HG03378 (cell line): ENCODE results near the gene KCTD1.
"Not testable (repeated sequence)": the region's sequence is repeated elsewhere in the genome, so short reads cannot be mapped to it uniquely, and the experiment has no call there.

Experiments
- ATAC-seq: cut with Tn5 transposase; IDR thresholded peaks from one replicate; pipeline ENCODE4 v1.9.1; 2021; ENCODE audit warnings: mild to moderate bottlenecking, moderate library complexity; ENCODE audit not compliant: unreplicated experiment

Gene KCTD1

DNA sequence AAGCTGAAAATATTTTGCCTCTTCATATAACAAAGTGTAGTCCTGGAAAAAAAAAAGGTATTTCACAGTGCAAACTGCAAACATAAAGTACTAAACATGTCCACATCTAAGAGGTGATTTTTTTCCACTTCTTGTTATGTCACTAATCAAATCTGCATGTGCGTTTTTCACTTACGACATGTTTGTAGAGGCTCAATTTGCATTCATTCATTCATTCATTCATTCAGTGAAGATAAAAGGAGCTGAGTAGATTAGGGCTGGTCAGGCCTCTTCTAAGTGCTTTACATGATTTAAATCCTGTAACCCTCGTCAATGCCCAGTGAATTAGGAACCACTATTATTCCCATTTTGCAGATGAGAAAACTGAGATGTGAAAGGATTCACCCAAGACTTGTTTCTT is 88.5 kb downstream of the KCTD1 start:
- no peak for ATAC-seq

- ATAC-seq, result no peak
Measured at GRCh38 chr18:26459340-26459739, 89.0 kb downstream of the KCTD1 start.

GRCh38 chr18:26458526-26459232 is 89.7 kb downstream of the KCTD1 start:
- ATAC-seq, result peak; percentile 67

DNA sequence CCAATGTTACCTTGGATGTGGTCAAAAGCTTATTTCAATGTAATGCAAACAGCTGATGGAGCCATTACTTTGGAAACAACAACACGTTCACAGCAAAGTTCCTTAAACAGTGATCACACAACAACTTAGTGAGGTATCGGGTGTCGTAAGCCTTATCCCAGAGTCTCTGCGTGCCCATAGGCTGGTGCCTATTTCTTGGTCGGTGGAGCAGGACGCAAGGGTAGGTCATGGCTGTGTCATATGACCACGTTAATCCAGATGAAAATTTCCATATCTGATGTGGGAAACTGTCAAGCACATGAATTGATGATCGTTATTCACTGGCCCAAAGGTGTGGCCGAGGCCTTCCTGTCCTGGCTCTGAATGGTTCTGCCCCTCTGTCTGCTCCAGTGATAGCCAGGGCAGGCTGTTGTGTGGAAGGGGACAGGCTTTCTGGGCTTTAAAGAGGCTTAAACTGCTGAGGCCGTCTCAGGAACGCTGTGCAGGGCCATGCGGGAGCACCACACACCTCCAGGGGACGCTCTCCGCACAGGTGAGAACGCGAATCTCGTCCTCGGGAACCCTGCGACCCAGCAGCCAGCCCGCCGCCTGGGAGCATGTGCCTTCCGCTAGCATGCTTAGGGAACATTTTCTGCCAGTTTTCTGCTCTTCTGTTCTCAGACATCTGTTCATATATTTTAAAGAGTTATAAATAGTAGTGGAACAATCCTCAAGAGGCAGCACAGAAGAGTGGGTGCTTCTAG is 90.6 kb downstream of the KCTD1 start:
- no peak for ATAC-seq

DNA sequence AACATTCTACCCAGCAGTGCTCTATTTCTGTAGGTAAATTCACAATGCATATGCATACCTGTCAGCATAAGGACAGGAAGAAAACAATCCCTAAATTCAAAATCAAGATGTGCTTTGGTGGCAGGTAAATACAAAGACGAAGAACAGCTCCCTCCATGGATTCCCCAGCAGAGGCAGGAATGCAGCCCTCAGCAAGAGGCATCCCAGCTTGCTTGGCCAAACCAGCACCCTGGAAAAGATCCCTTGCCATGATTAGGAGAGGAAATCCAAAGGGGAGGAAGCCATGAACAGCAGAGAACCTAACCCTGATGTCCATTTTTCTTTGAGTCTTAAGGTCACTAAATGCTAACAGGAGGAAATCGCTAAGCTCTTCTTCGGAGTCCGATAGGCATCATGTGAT is 91.2 kb downstream of the KCTD1 start:
- ATAC-seq, result no peak

DNA sequence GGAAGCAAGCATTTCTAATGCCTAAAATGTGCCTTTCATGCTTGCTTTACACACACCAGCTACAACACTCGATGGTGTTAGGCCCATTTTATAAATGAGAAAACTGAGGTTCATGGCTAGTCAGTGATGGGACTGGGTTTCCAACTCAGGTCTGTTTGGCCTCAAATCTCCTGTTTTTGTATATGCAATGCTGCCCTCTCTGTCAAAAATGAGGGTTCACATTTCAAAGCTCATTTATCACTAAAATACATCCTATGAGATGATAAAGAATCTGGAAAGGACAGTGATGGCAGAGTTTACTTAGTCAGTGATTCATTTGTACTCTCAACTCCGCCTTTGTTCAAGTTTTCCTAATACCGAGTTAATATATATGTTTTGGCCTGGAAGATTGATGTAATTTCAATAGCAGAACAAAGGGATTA is 92.3 kb downstream of the KCTD1 start:
- ATAC-seq, result no peak

- no peak for ATAC-seq
Measured at GRCh38 chr18:26455639-26456038, 92.7 kb downstream of the KCTD1 start.

DNA sequence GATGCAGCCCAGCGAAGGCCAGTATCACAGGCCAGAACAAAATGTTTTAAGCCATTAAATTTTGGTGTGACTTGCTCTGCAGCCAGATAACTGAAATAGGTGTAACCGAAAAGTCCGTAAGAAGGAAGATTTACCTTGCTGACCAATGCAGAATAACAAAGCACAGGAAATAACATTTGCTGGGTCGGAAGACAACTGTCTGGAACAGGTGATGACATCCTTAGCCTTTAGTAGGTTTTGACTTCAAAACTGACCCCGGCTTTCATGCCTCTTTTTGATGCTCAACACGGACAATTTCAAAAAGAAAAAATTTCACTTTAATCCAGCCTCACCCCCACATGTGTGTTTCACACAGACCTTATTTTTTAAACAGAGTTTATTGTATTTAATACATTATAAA is 93.7 kb downstream of the KCTD1 start:
- no peak for ATAC-seq

DNA sequence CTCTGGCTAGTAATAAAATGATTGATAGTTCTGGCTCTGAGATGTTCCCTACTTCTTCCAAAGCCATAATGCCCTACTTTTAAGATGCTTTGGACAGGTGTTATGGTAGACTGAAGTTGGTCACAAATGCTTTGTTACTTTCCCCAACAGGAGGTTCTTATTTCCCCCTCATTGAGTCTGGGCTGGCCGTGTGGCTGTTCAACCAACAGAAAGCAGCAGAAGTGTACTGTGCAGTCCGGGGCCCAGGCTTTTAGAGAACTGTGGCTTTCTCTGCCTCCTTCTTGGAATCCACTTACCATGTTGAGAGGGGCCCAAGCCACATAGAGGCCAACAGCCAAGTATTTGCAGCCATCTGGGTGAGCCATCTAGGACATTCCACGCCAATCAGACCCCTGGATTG is 94.2 kb downstream of the KCTD1 start:
- ATAC-seq, result no peak

DNA sequence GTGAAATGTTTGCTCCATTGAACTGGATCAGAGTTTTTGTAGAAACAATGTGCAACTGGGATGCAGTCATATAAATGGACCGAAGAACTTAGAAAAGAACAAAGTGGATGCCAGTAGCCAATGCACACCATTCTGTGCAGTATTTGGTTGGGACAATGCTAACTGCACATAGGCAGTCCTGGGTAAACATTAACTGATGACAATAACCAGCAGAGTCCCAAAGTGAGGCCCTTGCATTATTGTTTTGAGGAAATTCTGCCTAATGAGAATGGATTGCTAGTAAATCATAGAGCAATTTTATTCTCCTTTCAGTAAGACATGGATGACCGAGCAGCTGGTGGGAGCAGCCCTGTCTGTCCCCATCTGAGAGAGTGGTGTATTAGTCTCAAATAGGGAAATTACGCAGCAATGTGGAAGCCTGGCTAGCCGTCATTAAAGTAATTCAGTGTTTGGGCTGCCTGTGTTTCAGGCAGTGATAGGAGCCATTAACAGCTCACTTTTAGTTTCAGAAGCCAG is 94.9 kb downstream of the KCTD1 start:
- ATAC-seq, result peak; percentile 59

DNA sequence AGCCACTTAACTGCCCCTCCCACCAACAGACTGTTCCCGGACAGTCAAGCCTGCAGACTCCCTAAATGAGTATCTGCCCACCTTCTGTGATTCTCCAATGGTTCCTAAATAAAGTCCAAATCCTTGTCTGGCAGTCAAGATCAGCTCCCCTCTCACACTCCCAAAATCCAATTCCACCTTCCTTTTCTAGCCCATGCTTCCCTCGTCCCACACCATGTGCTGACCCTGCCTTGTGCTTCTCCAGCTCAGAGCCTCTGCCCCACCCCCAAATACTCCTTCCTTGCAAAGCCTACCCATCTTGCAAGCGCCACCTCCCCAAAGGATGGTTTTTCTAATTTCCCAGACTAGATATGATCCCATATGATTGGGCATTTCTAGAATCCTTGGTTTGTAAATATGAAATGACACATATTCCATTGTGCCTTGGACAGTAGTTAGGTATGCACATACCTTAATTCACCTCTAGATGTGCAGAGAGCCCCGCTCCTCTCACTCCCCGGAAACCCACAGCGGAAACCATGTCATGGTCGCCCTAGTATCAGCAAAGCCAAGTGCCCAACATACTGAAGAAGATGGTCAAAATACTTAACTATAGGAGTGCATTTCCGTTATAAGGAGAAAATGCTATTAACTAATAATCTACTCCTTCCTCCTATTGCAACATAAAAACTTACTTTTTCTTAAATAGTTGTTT is 97.2 kb downstream of the KCTD1 start:
- ATAC-seq, result no peak

DNA sequence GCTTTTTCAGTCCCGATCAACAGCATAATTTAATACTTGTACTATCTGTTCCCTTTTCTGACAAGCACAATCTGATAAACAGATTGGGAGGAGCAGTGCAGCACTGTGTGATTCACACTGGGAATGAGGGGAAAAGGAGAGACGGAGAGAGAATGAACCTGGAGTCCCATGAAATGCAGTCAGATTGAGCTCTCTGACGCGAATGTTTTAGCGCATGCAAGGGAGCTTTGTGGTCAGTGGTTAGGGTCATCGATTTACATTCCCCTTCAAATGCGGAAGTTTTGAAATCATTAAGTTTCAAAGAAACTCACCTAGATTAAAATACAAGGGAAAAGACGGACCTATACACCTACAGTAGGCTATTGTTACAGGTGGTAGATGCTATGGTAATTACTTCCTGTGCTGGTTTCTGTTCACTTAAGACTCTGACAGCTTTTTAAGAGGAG is 99.6 kb downstream of the KCTD1 start:
- no peak for ATAC-seq

- ATAC-seq, result no peak
Measured at GRCh38 chr18:26443853-26444252, 104.5 kb downstream of the KCTD1 start.

DNA sequence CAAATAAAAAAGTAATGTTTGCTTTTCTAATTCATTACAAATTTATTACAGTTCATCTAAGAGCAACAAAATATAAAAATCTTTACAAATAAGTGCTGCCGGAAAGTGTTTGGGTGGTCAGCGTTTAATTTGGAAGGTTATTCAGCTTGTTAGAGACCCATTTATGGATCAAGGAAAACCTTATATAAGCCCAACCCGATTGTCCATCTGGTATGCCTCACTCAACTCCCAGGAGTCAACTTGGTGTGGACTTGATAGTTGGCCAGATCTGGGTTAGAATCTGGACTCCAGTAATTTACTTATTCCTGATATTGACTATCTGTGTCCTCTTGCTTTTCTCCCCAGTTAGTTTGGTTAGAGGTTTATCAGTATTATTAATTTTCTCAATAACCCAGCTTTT is 106.2 kb downstream of the KCTD1 start:
- no peak for ATAC-seq

GRCh38 chr18:26440644-26441043 is 107.7 kb downstream of the KCTD1 start:
- no peak for ATAC-seq

DNA sequence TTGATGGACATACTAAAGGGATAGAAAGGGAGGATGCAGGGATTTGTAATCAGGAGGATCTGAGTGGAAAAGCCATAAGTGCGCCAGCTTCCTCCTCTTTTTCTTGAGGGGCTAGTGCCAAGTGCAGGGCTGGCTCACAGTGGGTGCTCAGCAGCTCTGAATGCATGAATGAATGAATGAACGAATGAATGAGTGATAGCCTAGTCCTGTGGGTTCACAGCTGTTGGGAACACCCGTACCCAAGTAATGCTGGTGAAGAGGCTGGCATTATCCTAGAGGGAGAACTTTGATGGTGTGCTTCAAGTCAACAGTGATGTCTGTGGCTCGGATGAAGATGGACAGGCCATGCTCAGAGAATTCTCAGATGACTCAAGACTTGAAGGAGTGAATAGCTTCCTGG is 108.8 kb downstream of the KCTD1 start:
- ATAC-seq, result no peak

GRCh38 chr18:26438980-26439379 is 109.4 kb downstream of the KCTD1 start:
- ATAC-seq, result peak; percentile 100

GRCh38 chr18:26437634-26438033 is 110.7 kb downstream of the KCTD1 start:
- not testable (repeated sequence) for ATAC-seq

GRCh38 chr18:26436176-26437051 is 111.9 kb downstream of the KCTD1 start:
- ATAC-seq, result no peak

- ATAC-seq, result no peak
Measured at GRCh38 chr18:26435415-26436095, 112.8 kb downstream of the KCTD1 start.
